OCI-LY7 (cell line): ENCODE data around the gene VTI1A. TPM values are rescaled to one million over a fixed set of nuclear protein-coding genes. Genes with fewer than 3 reads are reported as not detected.

Source experiments
- BruUV-seq: library from RNA; stranded (reverse); fragments of 400-500 nt; replicated peaks from 2 replicates; lab custom pipeline; 2021; lab: Mats Ljungman, UMichigan
- CTCF ChIA-PET: fragments of 300-600 bp; sonication (Branson Sonifier 250); formaldehyde crosslinking; loops from one replicate; lab custom pipeline; 2022; ENCODE audit warnings: antibody characterized with exemption; ENCODE audit not compliant: unreplicated experiment; lab: Charles Lee
- POLR2A ChIA-PET: fragments of 300-600 bp; sonication (Branson Sonifier 250); formaldehyde crosslinking; loops from one replicate; lab custom pipeline; 2022; ENCODE audit warnings: antibody characterized with exemption; lab: Charles Lee
- DNase-seq: peaks from one replicate; pipeline ENCODE4 v3.0.0-alpha.2; 2015; ENCODE audit warnings: low spot score
- H2AFZ ChIP-seq: fragments of 200-600 bp; sonication (generic), shearing (Covaris generic); 2 replicates; pipeline ENCODE4 v1.6.1; 2014; ENCODE audit warnings: mild to moderate bottlenecking, antibody characterized with exemption, low read length, moderate library complexity
- H3K27ac ChIP-seq: fragments of 200-600 bp; sonication (generic); 2 replicates; pipeline ENCODE4 v1.5.1; 2014; ENCODE audit warnings: mixed run types, low read depth, mild to moderate bottlenecking, moderate library complexity, low read length, inconsistent platforms; ENCODE audit not compliant: poor library complexity, severe bottlenecking
- H3K36me3 ChIP-seq: fragments of 200-600 bp; sonication (generic); 2 replicates; pipeline ENCODE4 v1.6.1; 2014; ENCODE audit warnings: mild to moderate bottlenecking, antibody characterized with exemption, low read length, moderate library complexity, mixed read lengths; ENCODE audit not compliant: insufficient read depth
- H3K4me1 ChIP-seq: fragments of 200-600 bp; sonication (generic); 2 replicates; pipeline ENCODE4 v1.5.1; 2014; ENCODE audit warnings: mild to moderate bottlenecking, low read length; ENCODE audit not compliant: insufficient read depth, poor library complexity, severe bottlenecking
- H3K4me2 ChIP-seq: fragments of 200-600 bp; sonication (generic); 2 replicates; pipeline ENCODE4 v1.6.1; 2014; ENCODE audit warnings: mild to moderate bottlenecking, low read length
- H3K4me3 ChIP-seq: fragments of 200-600 bp; sonication (generic); 2 replicates; pipeline ENCODE4 v1.5.1; 2014; ENCODE audit warnings: mild to moderate bottlenecking, low read depth, low read length; ENCODE audit not compliant: poor library complexity, severe bottlenecking
- H3K79me2 ChIP-seq: fragments of 200-600 bp; sonication (generic); 2 replicates; pipeline ENCODE4 v1.6.1; 2016; ENCODE audit warnings: low read depth, mild to moderate bottlenecking, low read length, moderate library complexity, mixed read lengths; ENCODE audit not compliant: insufficient read depth
- H3K9me2 ChIP-seq: fragments of 200-600 bp; sonication (generic); 2 replicates; pipeline ENCODE4 v1.6.1; 2016; ENCODE audit warnings: mild to moderate bottlenecking, low read length, mixed read lengths; ENCODE audit not compliant: insufficient read depth
- H3K9me3 ChIP-seq: fragments of 200-600 bp; sonication (generic); 2 replicates; pipeline ENCODE4 v1.6.1; 2014; ENCODE audit warnings: mild to moderate bottlenecking, mixed run types, low read length, mixed read lengths
- H4K20me1 ChIP-seq: fragments of 200-600 bp; sonication (generic); 2 replicates; pipeline ENCODE4 v1.6.1; 2014; ENCODE audit warnings: mild to moderate bottlenecking, antibody characterized with exemption, low read length, moderate library complexity, mixed read lengths; ENCODE audit not compliant: insufficient read depth
- EZH2phosphoT487 ChIP-seq: fragments of 200-600 bp; sonication (generic); IDR thresholded peaks from 2 replicates; pipeline ENCODE4 v1.6.1; 2018; ENCODE audit warnings: low read depth, borderline replicate concordance, mild to moderate bottlenecking, mixed run types, antibody characterized with exemption, low read length, moderate library complexity, mixed read lengths
- intact Hi-C: fragments of 100-400 bp; cut with micrococcal nuclease; formaldehyde crosslinking; loops from one replicate; pipeline ENCODE4 v1.10.0; 2022; ENCODE audit not compliant: unreplicated experiment
- total RNA-seq, 2 experiments: library from RNA; depleted of rRNA in 1 of 2; stranded (reverse); fragments of >200 nt in 1 of 2; shearing (Covaris generic) in 1 of 2; gene quantifications; 2 replicates each; pipeline ENCODE4 v1.2.3, GENCODE V29; 2014 to 2022
- TF ChIP-seq, protein P1 (sequence below): fragments of 200-600 bp; sonication (generic); conservative IDR thresholded peaks from 2 replicates; pipeline ENCODE4 v1.5.1; 2014; ENCODE audit warnings: mild to moderate bottlenecking, antibody characterized with exemption, low read length, moderate library complexity, mixed read lengths

Gene VTI1A
- total RNA-seq, 2 experiments from 2014 or later, result 39.4 to 45.2 TPM

DNA sequence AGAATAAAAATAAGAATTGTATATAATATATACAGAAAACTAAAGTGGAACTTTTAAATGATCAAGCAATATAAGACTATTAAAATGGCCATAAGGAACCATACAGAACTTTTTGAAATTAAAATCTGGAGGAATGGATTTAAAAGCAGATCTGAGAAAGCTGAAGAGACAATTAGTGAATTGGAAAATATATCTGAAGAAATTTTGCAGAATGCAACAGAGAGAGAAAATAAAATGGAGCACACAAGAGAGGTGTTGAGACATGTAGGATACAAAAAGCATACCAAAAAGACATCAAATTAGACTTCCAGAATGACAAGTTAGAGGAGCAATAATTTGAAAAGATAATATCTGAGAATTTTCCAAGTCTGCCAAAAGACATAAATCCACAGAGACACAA lies 169.6 kb downstream of the VTI1A start:
- Histone ChIP-seq H3K4me1 (no peaks in the 10 kb centered on the region), H3K27ac (no peak overlapping the region), H3K36me3 (no peaks in the 10 kb centered on the region), H3K4me2 (no peak overlapping the region), H3K79me2 (no peaks in the 10 kb centered on the region), H3K9me2 (no peaks in the 10 kb centered on the region; the same call in 1 of the 2 replicates), H2AFZ (no peak overlapping the region), H3K4me3 (no peak overlapping the region), H4K20me1 (no peaks in the 10 kb centered on the region), H3K9me3 (no peaks in the 10 kb centered on the region)
- CTCF ChIA-PET, result no interaction called here
- BruUV-seq, result no TSS peak
- POLR2A ChIA-PET, result no interaction called here
- DNase-seq, result no peak
- TF ChIP-seq EZH2phosphoT487, result no peak
- TF ChIP-seq, protein P1, sequence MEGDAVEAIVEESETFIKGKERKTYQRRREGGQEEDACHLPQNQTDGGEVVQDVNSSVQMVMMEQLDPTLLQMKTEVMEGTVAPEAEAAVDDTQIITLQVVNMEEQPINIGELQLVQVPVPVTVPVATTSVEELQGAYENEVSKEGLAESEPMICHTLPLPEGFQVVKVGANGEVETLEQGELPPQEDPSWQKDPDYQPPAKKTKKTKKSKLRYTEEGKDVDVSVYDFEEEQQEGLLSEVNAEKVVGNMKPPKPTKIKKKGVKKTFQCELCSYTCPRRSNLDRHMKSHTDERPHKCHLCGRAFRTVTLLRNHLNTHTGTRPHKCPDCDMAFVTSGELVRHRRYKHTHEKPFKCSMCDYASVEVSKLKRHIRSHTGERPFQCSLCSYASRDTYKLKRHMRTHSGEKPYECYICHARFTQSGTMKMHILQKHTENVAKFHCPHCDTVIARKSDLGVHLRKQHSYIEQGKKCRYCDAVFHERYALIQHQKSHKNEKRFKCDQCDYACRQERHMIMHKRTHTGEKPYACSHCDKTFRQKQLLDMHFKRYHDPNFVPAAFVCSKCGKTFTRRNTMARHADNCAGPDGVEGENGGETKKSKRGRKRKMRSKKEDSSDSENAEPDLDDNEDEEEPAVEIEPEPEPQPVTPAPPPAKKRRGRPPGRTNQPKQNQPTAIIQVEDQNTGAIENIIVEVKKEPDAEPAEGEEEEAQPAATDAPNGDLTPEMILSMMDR, result no peak
- intact Hi-C loops, result no loop called here

DNA sequence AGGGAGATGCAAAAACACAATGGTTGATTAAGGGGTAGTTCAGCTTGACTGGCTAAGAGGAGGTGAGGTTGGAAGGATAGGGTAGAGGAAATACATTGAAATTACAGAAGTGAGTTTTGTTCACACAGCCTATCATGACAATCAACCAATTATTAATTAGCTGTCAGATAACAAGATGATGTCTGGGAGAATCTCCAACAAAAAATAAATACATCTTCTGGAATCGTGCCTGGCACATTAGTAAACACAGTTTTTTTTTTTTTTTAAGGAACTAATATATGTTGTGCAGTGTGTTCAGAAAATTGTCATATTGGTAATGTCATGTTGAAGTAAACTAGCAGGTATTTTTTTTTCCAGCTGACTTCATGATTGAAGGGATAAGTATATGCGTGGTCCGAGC lies 171.8 kb downstream of the VTI1A start:
- no peak overlapping the region for H3K4me3 ChIP-seq
- H3K79me2 ChIP-seq, result no peaks in the 10 kb centered on the region
- TF ChIP-seq, protein P1, result no peak
- TF ChIP-seq EZH2phosphoT487, result no peak
- H3K4me2 ChIP-seq, result no peak overlapping the region
- H3K27ac ChIP-seq, result no peak overlapping the region
- no peaks in the 10 kb centered on the region for H4K20me1 ChIP-seq
- CTCF ChIA-PET, result no interaction called here
- no peak overlapping the region for H2AFZ ChIP-seq
- POLR2A ChIA-PET, result no interaction called here
- H3K4me1 ChIP-seq, result no peaks in the 10 kb centered on the region
- H3K36me3 ChIP-seq, result no peaks in the 10 kb centered on the region
- no peaks in the 10 kb centered on the region for H3K9me3 ChIP-seq
- no TSS peak for BruUV-seq
- DNase-seq, result no peak
- intact Hi-C loops, result no loop called here
- no peaks in the 10 kb centered on the region; the same call in 1 of the 2 replicates for H3K9me2 ChIP-seq

DNA sequence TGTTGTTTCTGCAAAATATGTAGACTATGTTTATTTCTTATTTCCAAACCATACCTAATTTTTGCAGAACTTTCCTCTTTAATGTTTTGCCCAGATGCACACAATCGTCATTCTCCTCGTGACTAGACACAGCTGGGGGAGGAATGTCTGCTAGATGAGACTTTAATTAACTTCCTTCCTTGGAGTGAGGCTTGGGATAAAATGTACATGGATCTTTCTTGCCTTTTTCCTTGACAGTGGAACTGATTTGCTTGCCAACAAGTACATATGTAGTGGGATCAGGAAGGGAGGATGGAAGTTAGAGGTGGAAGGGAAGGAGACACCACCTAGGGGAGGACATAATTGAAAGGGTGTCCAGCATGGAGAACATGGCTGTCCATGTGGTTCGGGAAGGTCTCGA lies 172.5 kb downstream of the VTI1A start:
- POLR2A ChIA-PET, result no interaction called here
- no peaks in the 10 kb centered on the region for H3K4me1 ChIP-seq
- H3K4me3 ChIP-seq, result no peak overlapping the region
- no peak for DNase-seq
- TF ChIP-seq EZH2phosphoT487, result no peak
- TF ChIP-seq, protein P1, result no peak
- H3K4me2 ChIP-seq, result no peak overlapping the region
- no peak overlapping the region for H2AFZ ChIP-seq
- CTCF ChIA-PET, result no interaction called here
- H4K20me1 ChIP-seq, result no peaks in the 10 kb centered on the region
- intact Hi-C loops, result no loop called here
- no TSS peak for BruUV-seq
- H3K27ac ChIP-seq, result no peak overlapping the region
- no peaks in the 10 kb centered on the region for H3K79me2 ChIP-seq
- H3K9me3 ChIP-seq, result no peaks in the 10 kb centered on the region
- no peaks in the 10 kb centered on the region for H3K36me3 ChIP-seq
- H3K9me2 ChIP-seq, result no peaks in the 10 kb centered on the region; the same call in 1 of the 2 replicates
